IMR-90 (cell line): ENCODE results near the gene NUDT7.

Source experiments
- CEBPB ChIP-seq: IDR thresholded peaks from 2 replicates; pipeline ENCODE4 v1.6.1; 2012; ENCODE audit warnings: low read depth, low read length, improper control_type of control experiment
- CTCF ChIP-seq: conservative IDR thresholded peaks from 2 replicates; pipeline ENCODE4 v1.5.1; 2012; ENCODE audit warnings: mild to moderate bottlenecking, low read depth, low read length, improper control_type of control experiment
- POLR2A ChIP-seq: IDR thresholded peaks from 2 replicates; pipeline ENCODE4 v1.6.1; 2012; ENCODE audit warnings: mild to moderate bottlenecking, low read depth, low read length
- RAD21 ChIP-seq: IDR thresholded peaks from 2 replicates; pipeline ENCODE4 v1.6.1; 2012; ENCODE audit warnings: low read length, improper control_type of control experiment
- RCOR1 ChIP-seq: IDR thresholded peaks from 2 replicates; pipeline ENCODE4 v1.6.1; 2012; ENCODE audit warnings: mild to moderate bottlenecking, low read length, improper control_type of control experiment; ENCODE audit not compliant: insufficient replicate concordance
- SMC3 ChIP-seq: fragments of 150-350 bp; IDR thresholded peaks from 2 replicates; pipeline ENCODE4 v1.6.1; 2016; ENCODE audit warnings: low read depth, mild to moderate bottlenecking, antibody characterized with exemption, low read length, moderate library complexity
- TF ChIP-seq, protein P1 (sequence below): fragments of 150-350 bp; IDR thresholded peaks from 2 replicates; pipeline ENCODE4 v1.6.1; 2017; ENCODE audit warnings: mild to moderate bottlenecking, antibody characterized with exemption, low read length, low read depth

DNA sequence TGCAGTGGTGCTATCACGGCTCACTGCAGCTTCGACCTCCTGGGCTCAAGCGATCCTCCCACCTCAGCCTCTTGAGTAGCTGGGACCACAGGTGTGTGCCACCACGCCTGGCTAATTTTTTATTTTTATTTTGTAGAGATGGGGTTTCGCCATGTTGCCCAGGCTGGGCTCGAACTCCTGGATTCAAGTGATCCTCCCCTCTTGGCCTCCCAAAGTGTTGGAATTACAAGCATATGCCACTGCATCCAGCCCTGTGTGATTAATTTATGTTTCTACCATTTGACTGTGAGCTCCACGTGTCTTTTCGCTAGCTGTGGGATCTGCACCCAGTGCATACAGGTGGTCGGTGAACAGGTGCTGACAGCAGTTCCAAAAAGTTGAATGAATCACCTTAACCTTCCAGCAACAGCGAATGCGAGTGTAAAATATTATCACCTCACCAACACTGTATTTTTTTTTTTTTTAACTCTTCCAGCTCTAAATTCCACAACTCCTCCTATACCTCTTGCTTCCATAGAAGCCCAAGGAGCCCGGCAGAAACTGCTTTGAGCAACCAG lies 484 bp upstream of the NUDT7 start:
- no peak for TF ChIP-seq CTCF
- no peak for TF ChIP-seq SMC3
- no peak for TF ChIP-seq POLR2A
- no peak for TF ChIP-seq CEBPB
- no peak for TF ChIP-seq RCOR1
- TF ChIP-seq RAD21: no peak
- TF ChIP-seq, protein P1, sequence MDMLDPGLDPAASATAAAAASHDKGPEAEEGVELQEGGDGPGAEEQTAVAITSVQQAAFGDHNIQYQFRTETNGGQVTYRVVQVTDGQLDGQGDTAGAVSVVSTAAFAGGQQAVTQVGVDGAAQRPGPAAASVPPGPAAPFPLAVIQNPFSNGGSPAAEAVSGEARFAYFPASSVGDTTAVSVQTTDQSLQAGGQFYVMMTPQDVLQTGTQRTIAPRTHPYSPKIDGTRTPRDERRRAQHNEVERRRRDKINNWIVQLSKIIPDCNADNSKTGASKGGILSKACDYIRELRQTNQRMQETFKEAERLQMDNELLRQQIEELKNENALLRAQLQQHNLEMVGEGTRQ: no peak
